ENCODE measurements around the gene ARHGEF18. TPM values are rescaled to one million over a fixed set of nuclear protein-coding genes. Genes with fewer than 3 reads are reported as not detected.

Gene ARHGEF18
- total and polyA plus RNA-seq, 2 of the 13 experiments (the other 11 are each of a cell fraction or from before 2014, with no cell fraction given), result 4.2 to 17.5 TPM

GRCh38 chr19:7382694-7383093, 34.0 kb downstream of the ARHGEF18 start (continued):
- TF ChIP-seq ZBTB14 (CRISPR knock-in tag; IDR thresholded peaks at IDR 0.05) (no peak), ZNF20 (CRISPR knock-in tag; IDR thresholded peaks at IDR 0.05) (no peak), ZNF878 (CRISPR knock-in tag; IDR thresholded peaks at IDR 0.05) (no peak), XRCC5 (optimal IDR thresholded peaks at IDR 0.05; ENCODE audit: low read length) (peak; percentile 38), SMARCE1 (IDR thresholded peaks at IDR 0.05; ENCODE audit: borderline replicate concordance) (no peak)
- TF ChIP-seq, protein P1, sequence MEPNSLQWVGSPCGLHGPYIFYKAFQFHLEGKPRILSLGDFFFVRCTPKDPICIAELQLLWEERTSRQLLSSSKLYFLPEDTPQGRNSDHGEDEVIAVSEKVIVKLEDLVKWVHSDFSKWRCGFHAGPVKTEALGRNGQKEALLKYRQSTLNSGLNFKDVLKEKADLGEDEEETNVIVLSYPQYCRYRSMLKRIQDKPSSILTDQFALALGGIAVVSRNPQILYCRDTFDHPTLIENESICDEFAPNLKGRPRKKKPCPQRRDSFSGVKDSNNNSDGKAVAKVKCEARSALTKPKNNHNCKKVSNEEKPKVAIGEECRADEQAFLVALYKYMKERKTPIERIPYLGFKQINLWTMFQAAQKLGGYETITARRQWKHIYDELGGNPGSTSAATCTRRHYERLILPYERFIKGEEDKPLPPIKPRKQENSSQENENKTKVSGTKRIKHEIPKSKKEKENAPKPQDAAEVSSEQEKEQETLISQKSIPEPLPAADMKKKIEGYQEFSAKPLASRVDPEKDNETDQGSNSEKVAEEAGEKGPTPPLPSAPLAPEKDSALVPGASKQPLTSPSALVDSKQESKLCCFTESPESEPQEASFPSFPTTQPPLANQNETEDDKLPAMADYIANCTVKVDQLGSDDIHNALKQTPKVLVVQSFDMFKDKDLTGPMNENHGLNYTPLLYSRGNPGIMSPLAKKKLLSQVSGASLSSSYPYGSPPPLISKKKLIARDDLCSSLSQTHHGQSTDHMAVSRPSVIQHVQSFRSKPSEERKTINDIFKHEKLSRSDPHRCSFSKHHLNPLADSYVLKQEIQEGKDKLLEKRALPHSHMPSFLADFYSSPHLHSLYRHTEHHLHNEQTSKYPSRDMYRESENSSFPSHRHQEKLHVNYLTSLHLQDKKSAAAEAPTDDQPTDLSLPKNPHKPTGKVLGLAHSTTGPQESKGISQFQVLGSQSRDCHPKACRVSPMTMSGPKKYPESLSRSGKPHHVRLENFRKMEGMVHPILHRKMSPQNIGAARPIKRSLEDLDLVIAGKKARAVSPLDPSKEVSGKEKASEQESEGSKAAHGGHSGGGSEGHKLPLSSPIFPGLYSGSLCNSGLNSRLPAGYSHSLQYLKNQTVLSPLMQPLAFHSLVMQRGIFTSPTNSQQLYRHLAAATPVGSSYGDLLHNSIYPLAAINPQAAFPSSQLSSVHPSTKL (CRISPR knock-in tag; IDR thresholded peaks at IDR 0.05), result no peak
- TF ChIP-seq, protein P2, sequence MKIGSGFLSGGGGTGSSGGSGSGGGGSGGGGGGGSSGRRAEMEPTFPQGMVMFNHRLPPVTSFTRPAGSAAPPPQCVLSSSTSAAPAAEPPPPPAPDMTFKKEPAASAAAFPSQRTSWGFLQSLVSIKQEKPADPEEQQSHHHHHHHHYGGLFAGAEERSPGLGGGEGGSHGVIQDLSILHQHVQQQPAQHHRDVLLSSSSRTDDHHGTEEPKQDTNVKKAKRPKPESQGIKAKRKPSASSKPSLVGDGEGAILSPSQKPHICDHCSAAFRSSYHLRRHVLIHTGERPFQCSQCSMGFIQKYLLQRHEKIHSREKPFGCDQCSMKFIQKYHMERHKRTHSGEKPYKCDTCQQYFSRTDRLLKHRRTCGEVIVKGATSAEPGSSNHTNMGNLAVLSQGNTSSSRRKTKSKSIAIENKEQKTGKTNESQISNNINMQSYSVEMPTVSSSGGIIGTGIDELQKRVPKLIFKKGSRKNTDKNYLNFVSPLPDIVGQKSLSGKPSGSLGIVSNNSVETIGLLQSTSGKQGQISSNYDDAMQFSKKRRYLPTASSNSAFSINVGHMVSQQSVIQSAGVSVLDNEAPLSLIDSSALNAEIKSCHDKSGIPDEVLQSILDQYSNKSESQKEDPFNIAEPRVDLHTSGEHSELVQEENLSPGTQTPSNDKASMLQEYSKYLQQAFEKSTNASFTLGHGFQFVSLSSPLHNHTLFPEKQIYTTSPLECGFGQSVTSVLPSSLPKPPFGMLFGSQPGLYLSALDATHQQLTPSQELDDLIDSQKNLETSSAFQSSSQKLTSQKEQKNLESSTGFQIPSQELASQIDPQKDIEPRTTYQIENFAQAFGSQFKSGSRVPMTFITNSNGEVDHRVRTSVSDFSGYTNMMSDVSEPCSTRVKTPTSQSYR (CRISPR knock-in tag; IDR thresholded peaks at IDR 0.05; ENCODE audit: borderline replicate concordance), result no peak
- TF ChIP-seq, protein P3, sequence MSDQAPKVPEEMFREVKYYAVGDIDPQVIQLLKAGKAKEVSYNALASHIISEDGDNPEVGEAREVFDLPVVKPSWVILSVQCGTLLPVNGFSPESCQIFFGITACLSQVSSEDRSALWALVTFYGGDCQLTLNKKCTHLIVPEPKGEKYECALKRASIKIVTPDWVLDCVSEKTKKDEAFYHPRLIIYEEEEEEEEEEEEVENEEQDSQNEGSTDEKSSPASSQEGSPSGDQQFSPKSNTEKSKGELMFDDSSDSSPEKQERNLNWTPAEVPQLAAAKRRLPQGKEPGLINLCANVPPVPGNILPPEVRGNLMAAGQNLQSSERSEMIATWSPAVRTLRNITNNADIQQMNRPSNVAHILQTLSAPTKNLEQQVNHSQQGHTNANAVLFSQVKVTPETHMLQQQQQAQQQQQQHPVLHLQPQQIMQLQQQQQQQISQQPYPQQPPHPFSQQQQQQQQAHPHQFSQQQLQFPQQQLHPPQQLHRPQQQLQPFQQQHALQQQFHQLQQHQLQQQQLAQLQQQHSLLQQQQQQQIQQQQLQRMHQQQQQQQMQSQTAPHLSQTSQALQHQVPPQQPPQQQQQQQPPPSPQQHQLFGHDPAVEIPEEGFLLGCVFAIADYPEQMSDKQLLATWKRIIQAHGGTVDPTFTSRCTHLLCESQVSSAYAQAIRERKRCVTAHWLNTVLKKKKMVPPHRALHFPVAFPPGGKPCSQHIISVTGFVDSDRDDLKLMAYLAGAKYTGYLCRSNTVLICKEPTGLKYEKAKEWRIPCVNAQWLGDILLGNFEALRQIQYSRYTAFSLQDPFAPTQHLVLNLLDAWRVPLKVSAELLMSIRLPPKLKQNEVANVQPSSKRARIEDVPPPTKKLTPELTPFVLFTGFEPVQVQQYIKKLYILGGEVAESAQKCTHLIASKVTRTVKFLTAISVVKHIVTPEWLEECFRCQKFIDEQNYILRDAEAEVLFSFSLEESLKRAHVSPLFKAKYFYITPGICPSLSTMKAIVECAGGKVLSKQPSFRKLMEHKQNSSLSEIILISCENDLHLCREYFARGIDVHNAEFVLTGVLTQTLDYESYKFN (CRISPR knock-in tag; conservative IDR thresholded peaks at IDR 0.05), result no peak

Data from HepG2 (cell line).